GM12878 (cell line): ENCODE data around the gene ZNF32. TPM values are rescaled to one million over a fixed set of nuclear protein-coding genes. Genes with fewer than 3 reads are reported as not detected.

ENCODE experiments used
- ATAC-seq: fragments of 200-7000 bp; cut with Tn5 transposase; 3 replicates; pipeline ENCODE4 v1.9.1; 2020; ENCODE audit warnings: mild to moderate bottlenecking, moderate library complexity
- BruUV-seq: library from RNA; stranded (reverse); fragments of 400-500 nt; replicated peaks from 2 replicates; lab custom pipeline; 2021; lab: Mats Ljungman, UMichigan
- CTCF ChIA-PET: fragments of 300-600 bp; sonication (Branson Sonifier 250); formaldehyde crosslinking; extraction: SDS; loops from one replicate; lab custom pipeline; 2021; ENCODE audit warnings: inconsistent platforms; lab: Yijun Ruan, JAX
- POLR2A ChIA-PET: fragments of 350-600 bp; formaldehyde crosslinking; extraction: SDS; loops from one replicate; lab custom pipeline; 2021; ENCODE audit warnings: inconsistent platforms; lab: Charles Lee
- RAD21 ChIA-PET: fragments of 300-600 bp; sonication (Branson Sonifier 250); formaldehyde crosslinking; loops from one replicate; lab custom pipeline; 2023; ENCODE audit warnings: antibody characterized with exemption; ENCODE audit not compliant: unreplicated experiment; lab: Charles Lee
- SMC1A ChIA-PET: fragments of 300-600 bp; sonication (Branson Sonifier 250); formaldehyde crosslinking; loops from one replicate; lab custom pipeline; 2023; ENCODE audit not compliant: unreplicated experiment, uncharacterized antibody; lab: Charles Lee
- DNase-seq: peaks from one replicate; pipeline ENCODE4 v3.0.0-alpha.2; 2011; ENCODE audit warnings: low read depth, low spot score
- FAIRE-seq: peaks from 3 replicates; lab custom pipeline; 2011; peaks lifted over from hg19 to GRCh38; lab: Jason Lieb, UNC
- H2AFZ ChIP-seq: 2 replicates; pipeline ENCODE4 v1.6.0; 2011; ENCODE audit warnings: low read depth, low read length, control low read depth; ENCODE audit not compliant: control insufficient read depth
- H3K27ac ChIP-seq: 2 replicates; pipeline ENCODE4 v1.5.1; 2011; ENCODE audit warnings: control low read depth; ENCODE audit not compliant: control insufficient read depth, insufficient read depth
- H3K27me3 ChIP-seq, 2 experiments: replicated peaks in 1 of 2; 2 replicates each; pipeline versions ENCODE4 v1.6.0 to v1.6.1; 2011; ENCODE audit warnings: low read length in 1 of 2; ENCODE audit not compliant: control insufficient read depth in 2 of 2, insufficient read depth in 2 of 2
- H3K36me3 ChIP-seq, 2 experiments: 2 replicates each; pipeline ENCODE4 v1.5.1; 2011; ENCODE audit warnings: low read length in 1 of 2; ENCODE audit not compliant: control insufficient read depth in 2 of 2, insufficient read depth in 2 of 2
- H3K4me1 ChIP-seq: 2 replicates; pipeline ENCODE4 v1.6.1; 2011; ENCODE audit warnings: mild to moderate bottlenecking, low read length, moderate library complexity, mixed read lengths; ENCODE audit not compliant: control insufficient read depth, insufficient read depth
- H3K4me2 ChIP-seq: 2 replicates; pipeline ENCODE4 v1.6.0; 2011; ENCODE audit warnings: control low read depth; ENCODE audit not compliant: control insufficient read depth, insufficient read depth
- H3K4me3 ChIP-seq: fragments of 200-600 bp; sonication (generic); 2 replicates; pipeline ENCODE4 v1.5.1; 2016
- H3K79me2 ChIP-seq: 2 replicates; pipeline ENCODE4 v1.6.0; 2011; ENCODE audit warnings: low read length; ENCODE audit not compliant: control insufficient read depth, insufficient read depth
- H3K9ac ChIP-seq: 2 replicates; pipeline ENCODE4 v1.8.0; 2011; ENCODE audit warnings: low read length, control low read depth, mixed read lengths; ENCODE audit not compliant: control insufficient read depth, insufficient read depth
- H3K9me3 ChIP-seq: replicated peaks from 3 replicates; pipeline ENCODE4 v1.5.1; 2011; ENCODE audit warnings: mild to moderate bottlenecking, low read length; ENCODE audit not compliant: control insufficient read depth, insufficient read depth
- H4K20me1 ChIP-seq: 2 replicates; pipeline ENCODE4 v1.6.0; 2011; ENCODE audit not compliant: control insufficient read depth, insufficient read depth
- BCL3 ChIP-seq: IDR thresholded peaks from 2 replicates; pipeline ENCODE4 v1.6.1; 2011; ENCODE audit warnings: borderline replicate concordance, low read depth, mild to moderate bottlenecking, moderate library complexity, low read length; ENCODE audit not compliant: insufficient read depth, poor library complexity, severe bottlenecking
- CEBPZ ChIP-seq: fragments of 150-350 bp; IDR thresholded peaks from 2 replicates; pipeline ENCODE4 v1.6.1; 2016; ENCODE audit warnings: low read depth, low read length
- EP300 ChIP-seq, 2 experiments: fragments of 150-350 bp in 1 of 2; IDR thresholded peaks; 2 replicates each; pipeline ENCODE4 v1.6.1; 2011 to 2012; ENCODE audit warnings: low read depth in 2 of 2, low read length in 2 of 2, borderline replicate concordance in 1 of 2, improper control_type of control experiment in 1 of 2, inconsistent platforms in 1 of 2; ENCODE audit not compliant: control insufficient read depth in 1 of 2
- ESRRA ChIP-seq: IDR thresholded peaks from 2 replicates; pipeline ENCODE4 v1.6.1; 2012; ENCODE audit warnings: mild to moderate bottlenecking, low read length, improper control_type of control experiment
- JUND ChIP-seq: IDR thresholded peaks from 2 replicates; pipeline ENCODE4 v1.6.1; 2012; ENCODE audit warnings: low read depth, mild to moderate bottlenecking, low read length, improper control_type of control experiment, moderate library complexity
- LARP7 ChIP-seq: fragments of 450-650 bp; IDR thresholded peaks from 2 replicates; pipeline ENCODE4 v1.6.1; 2017; ENCODE audit warnings: mild to moderate bottlenecking
- NBN ChIP-seq: fragments of 450-650 bp; IDR thresholded peaks from 2 replicates; pipeline ENCODE4 v1.6.1; 2016
- RAD21 ChIP-seq: IDR thresholded peaks from 2 replicates; pipeline ENCODE4 v1.6.1; 2011; ENCODE audit warnings: mild to moderate bottlenecking, low read depth, low read length, moderate library complexity; ENCODE audit not compliant: insufficient read depth
- RBBP5 ChIP-seq: fragments of 200-600 bp; sonication (generic); conservative IDR thresholded peaks from 2 replicates; pipeline ENCODE4 v1.6.1; 2016
- RELA ChIP-seq: fragments of 450-650 bp; IDR thresholded peaks from 2 replicates; pipeline ENCODE4 v1.8.0; 2014; ENCODE audit warnings: borderline replicate concordance; ENCODE audit not compliant: partially characterized antibody
- SKIL ChIP-seq: fragments of 450-650 bp; IDR thresholded peaks from 2 replicates; pipeline ENCODE4 v1.6.1; 2017; ENCODE audit warnings: mild to moderate bottlenecking, low read depth, inconsistent platforms; ENCODE audit not compliant: poor library complexity, severe bottlenecking
- TCF12 ChIP-seq: IDR thresholded peaks from 2 replicates; pipeline ENCODE4 v1.6.1; 2011; ENCODE audit warnings: low read depth, mild to moderate bottlenecking, low read length
- TCF7 ChIP-seq: IDR thresholded peaks from 2 replicates; pipeline ENCODE4 v1.6.1; 2014; ENCODE audit warnings: antibody characterized with exemption, borderline replicate concordance
- ZNF217 ChIP-seq: fragments of 450-650 bp; IDR thresholded peaks from 2 replicates; pipeline ENCODE4 v1.6.1; 2017; ENCODE audit warnings: antibody characterized with exemption, mild to moderate bottlenecking
- WGBS: methylation state at CpG from one replicate; pipeline ENCODE4 v1.1.6; 2016; ENCODE audit warnings: low lambda C conversion rate; ENCODE audit not compliant: insufficient replicate concordance, insufficient coverage; ENCODE audit errors: missing lambda C conversion rate; 5-methylcytosine and 5-hydroxymethylcytosine counted together
- in situ Hi-C: fragments of 300-500 bp; cut with MboI; formaldehyde crosslinking; loops from 9 replicates; pipeline ENCODE4 v1.14.3; 2018; ENCODE audit warnings: mixed read lengths
- intact Hi-C: fragments of 100-400 bp; cut with micrococcal nuclease; formaldehyde crosslinking; loops from one replicate; pipeline ENCODE4 v1.14.2; 2022; ENCODE audit not compliant: unreplicated experiment
- polyA plus RNA-seq, 11 experiments: library from polyadenylated mRNA; depleted of rRNA in 4 of 11; unstranded in 6 of 11; stranded (reverse) in 5 of 11; fragments of >200 nt; fragmentation: Nextera tagmentation in 4 of 11; fragmentation: Illumina TruSeq in 1 of 11; extraction: Ambion mirVana in 4 of 11; extraction: Trizol in 1 of 11; gene quantifications; 1 replicate in 1 of 11; 2 replicates in 10 of 11; pipeline versions ENCODE4 v1.2.1 to v1.2.3, GENCODE V29; 2011 to 2016; ENCODE audit warnings: inconsistent platforms in 2 of 11, missing spikeins in 2 of 11, low read depth in 1 of 11
- total RNA-seq, 4 experiments: library from RNA; depleted of rRNA in 3 of 4; stranded (reverse); fragments of >200 nt in 3 of 4; fragmentation: Illumina TruSeq in 1 of 4; extraction: Trizol in 1 of 4; gene quantifications; 2 replicates each; pipeline versions ENCODE4 v1.2.1 to v1.2.3, GENCODE V29; 2013 to 2021

Gene ZNF32
- total and polyA plus RNA-seq, 10 of the 15 experiments (the other 5 are each of a cell fraction or from before 2014, with no cell fraction given), result 1.9 to 23.0 (median 3.4) TPM

- intact Hi-C loops, result loop anchor here (5.0 to 10.0 kb wide), 3 partner anchors 153 to 695 kb away; partner anchors contain the start of gene CXCL12
- no peaks in the 10 kb centered on the region for H3K79me2 ChIP-seq
- no peaks in the 10 kb centered on the region; a peak in 1 of 4 replicates for H3K27me3 ChIP-seq
- H3K9ac ChIP-seq, result no peak overlapping the region
- TF ChIP-seq JUND (no peak), EP300 (IDR thresholded peaks at IDR 0.05; ENCODE audit: borderline replicate concordance in 1 of 2, control insufficient read depth in 1 of 2, low read depth in 2 of 2, low read length in 2 of 2) (no peak), TCF7 (no peak), SKIL (no peak), RAD21 (no peak), RBBP5 (no peak), CEBPZ (no peak), BCL3 (no peak), NBN (no peak), LARP7 (no peak), TCF12 (no peak), ESRRA (no peak), RELA (no peak), ZNF217 (no peak)
- no peak for DNase-seq
- in situ Hi-C loops, result no loop called here
- BruUV-seq, result no TSS peak
- ChIA-PET POLR2A (no interaction called here), RAD21 (interaction anchor here (1.8 kb wide), 1 partner anchor 694 kb away, joined by 7 read pairs; no protein-coding TSS in a partner anchor), SMC1A (no interaction called here), CTCF (interaction anchor here (1.0 to 1.1 kb wide), 3 partner anchors 9 to 338 kb away, joined by 3 to 6 read pairs (median 3); no protein-coding TSS in a partner anchor)
- no peaks in the 10 kb centered on the region for H3K36me3 ChIP-seq
- H4K20me1 ChIP-seq, result no peaks in the 10 kb centered on the region
- no peak overlapping the region for H2AFZ ChIP-seq
- H3K9me3 ChIP-seq, result no peaks in the 10 kb centered on the region
- no peak overlapping the region for H3K4me2 ChIP-seq
- H3K27ac ChIP-seq, result no peak overlapping the region
- FAIRE-seq, result no peak
- ATAC-seq, result no peak
- H3K4me3 ChIP-seq, result no peak overlapping the region
- peaks cover 3% of the 10 kb centered on the region; the same call in 1 of the 2 replicates for H3K4me1 ChIP-seq
- WGBS, result 21% methylated on average over 10 of the region's 10 CpGs
Observed at GRCh38 chr10:43692051-43692825, 43.6 kb upstream of the ZNF32 start.
